HFFc6 (cell line): Measurements from ENCODE around the gene CASP8. TPM values are rescaled to one million over a fixed set of nuclear protein-coding genes. Genes with fewer than 3 reads are reported as not detected.
A peak's percentile ranks its signal among the peaks of the same experiment; 100 is the strongest.

Experiments used
- DNase-seq: peaks from one replicate; pipeline ENCODE4 v3.0.0-alpha.2; 2018
- H3K27ac Mint-ChIP-seq: 2 replicates; pipeline ENCODE4 v1.8.0; 2020; ENCODE audit warnings: mild to moderate bottlenecking, mixed read lengths
- H3K27me3 Mint-ChIP-seq: 2 replicates; pipeline ENCODE4 v1.8.0; 2021; ENCODE audit warnings: mild to moderate bottlenecking, moderate library complexity, mixed read lengths; ENCODE audit not compliant: insufficient read depth
- H3K36me3 Mint-ChIP-seq: 2 replicates; pipeline ENCODE4 v1.8.0; 2021; ENCODE audit warnings: low read depth, mixed read lengths
- H3K4me1 Mint-ChIP-seq: 2 replicates; pipeline ENCODE4 v1.8.0; 2020; ENCODE audit warnings: low read depth, mixed read lengths
- H3K4me3 Mint-ChIP-seq: 2 replicates; pipeline ENCODE4 v1.8.0; 2020; ENCODE audit warnings: mild to moderate bottlenecking, moderate library complexity, mixed read lengths
- H3K9me3 Mint-ChIP-seq: 2 replicates; pipeline ENCODE4 v1.8.0; 2020; ENCODE audit warnings: mild to moderate bottlenecking, mixed read lengths
- total RNA-seq, 6 experiments: library from RNA; stranded (reverse); fragmentation: NEBNext Ultra II Directional; extraction: Animal tissue kit (Norgen Biotek cat#: 25700); gene quantifications; 2 replicates in 1 of 6; 3 replicates in 5 of 6; pipeline ENCODE4 v1.2.3, GENCODE V29; 2021
- TF ChIP-seq, protein P1 (sequence below): fragments of 200-600 bp; sonication (generic); IDR thresholded peaks from 2 replicates; pipeline ENCODE4 v1.5.0; 2021; ENCODE audit warnings: antibody characterized with exemption, mild to moderate bottlenecking

CASP8 gene
- total RNA-seq, 6 experiments from 2014 or later, result 10.4 to 15.4 (median 14.4) TPM

- Mint-ChIP-seq H3K27me3 (no peaks in the 10 kb centered on the region; the same call in 1 of the 2 replicates), H3K9me3 (no peaks in the 10 kb centered on the region), H3K36me3 (peaks cover 10% of the 10 kb centered on the region), H3K4me3 (0 out of 2 replicates have a peak overlapping the region, but pooled peaks have one; percentile 2), H3K27ac (no peak overlapping the region), H3K4me1 (peaks cover 63% of the 10 kb centered on the region)
- no peak for DNase-seq
- TF ChIP-seq, protein P1, sequence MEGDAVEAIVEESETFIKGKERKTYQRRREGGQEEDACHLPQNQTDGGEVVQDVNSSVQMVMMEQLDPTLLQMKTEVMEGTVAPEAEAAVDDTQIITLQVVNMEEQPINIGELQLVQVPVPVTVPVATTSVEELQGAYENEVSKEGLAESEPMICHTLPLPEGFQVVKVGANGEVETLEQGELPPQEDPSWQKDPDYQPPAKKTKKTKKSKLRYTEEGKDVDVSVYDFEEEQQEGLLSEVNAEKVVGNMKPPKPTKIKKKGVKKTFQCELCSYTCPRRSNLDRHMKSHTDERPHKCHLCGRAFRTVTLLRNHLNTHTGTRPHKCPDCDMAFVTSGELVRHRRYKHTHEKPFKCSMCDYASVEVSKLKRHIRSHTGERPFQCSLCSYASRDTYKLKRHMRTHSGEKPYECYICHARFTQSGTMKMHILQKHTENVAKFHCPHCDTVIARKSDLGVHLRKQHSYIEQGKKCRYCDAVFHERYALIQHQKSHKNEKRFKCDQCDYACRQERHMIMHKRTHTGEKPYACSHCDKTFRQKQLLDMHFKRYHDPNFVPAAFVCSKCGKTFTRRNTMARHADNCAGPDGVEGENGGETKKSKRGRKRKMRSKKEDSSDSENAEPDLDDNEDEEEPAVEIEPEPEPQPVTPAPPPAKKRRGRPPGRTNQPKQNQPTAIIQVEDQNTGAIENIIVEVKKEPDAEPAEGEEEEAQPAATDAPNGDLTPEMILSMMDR, result no peak
These were observed 1.6 kb downstream of the CASP8 start for GRCh38 chr2:201261906-201262305.

GRCh38 chr2:201262718-201263117 lies 2.4 kb downstream of the CASP8 start:
- DNase-seq, result no peak
- peaks cover 56% of the 10 kb centered on the region for H3K4me1 Mint-ChIP-seq
- H3K4me3 Mint-ChIP-seq, result no peak overlapping the region
- peaks cover 18% of the 10 kb centered on the region for H3K36me3 Mint-ChIP-seq
- no peaks in the 10 kb centered on the region for H3K9me3 Mint-ChIP-seq
- TF ChIP-seq, protein P1, result no peak
- no peak overlapping the region for H3K27ac Mint-ChIP-seq
- H3K27me3 Mint-ChIP-seq, result no peaks in the 10 kb centered on the region; the same call in 1 of the 2 replicates

- no peak overlapping the region for H3K27ac Mint-ChIP-seq
- DNase-seq, result no peak
- no peak overlapping the region for H3K4me3 Mint-ChIP-seq
- H3K9me3 Mint-ChIP-seq, result no peaks in the 10 kb centered on the region
- TF ChIP-seq, protein P1, result no peak
- H3K4me1 Mint-ChIP-seq, result peaks cover 51% of the 10 kb centered on the region
- no peaks in the 10 kb centered on the region; the same call in 1 of the 2 replicates for H3K27me3 Mint-ChIP-seq
- H3K36me3 Mint-ChIP-seq, result peaks cover 23% of the 10 kb centered on the region
These were observed 3.4 kb downstream of the CASP8 start for GRCh38 chr2:201263779-201264178.

DNA sequence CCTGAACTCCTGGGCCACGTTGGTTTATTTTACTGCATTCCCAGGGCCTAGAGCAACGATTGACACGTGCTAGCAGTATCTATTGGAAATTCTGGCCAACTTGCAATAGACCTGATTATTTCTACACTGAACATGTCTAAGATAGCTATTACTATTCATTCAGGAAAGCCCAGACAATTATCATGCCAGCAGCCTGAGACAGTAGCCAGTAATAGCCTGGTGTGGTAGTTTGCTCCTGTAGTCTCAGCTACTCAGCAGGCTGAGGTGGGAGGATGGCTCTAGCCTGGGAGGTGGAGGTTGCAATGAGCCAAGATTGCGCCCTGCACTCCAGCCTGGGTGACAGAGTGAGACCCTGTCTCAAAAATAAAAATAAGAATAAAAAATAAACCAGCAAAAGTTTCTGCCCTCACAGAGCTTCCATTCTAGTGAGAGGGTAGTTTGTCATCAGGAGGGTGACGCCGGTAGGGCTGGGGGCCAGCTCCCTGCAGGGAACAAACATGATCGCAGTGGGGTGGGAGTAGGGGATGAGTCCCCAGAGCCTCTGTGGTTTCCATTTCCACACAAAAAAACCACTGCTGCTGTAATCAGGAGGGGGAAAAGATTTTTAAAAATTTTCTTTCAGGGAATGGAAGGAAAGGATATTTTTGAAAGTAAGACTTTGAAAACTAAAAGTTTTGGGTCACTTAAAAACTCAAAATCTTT lies 4.3 kb downstream of the CASP8 start:
- H3K27ac Mint-ChIP-seq, result no peak overlapping the region
- DNase-seq, result peak; percentile 32
- TF ChIP-seq, protein P1, result no peak
- H3K27me3 Mint-ChIP-seq, result no peaks in the 10 kb centered on the region; the same call in 1 of the 2 replicates
- H3K4me1 Mint-ChIP-seq, result peaks cover 42% of the 10 kb centered on the region
- no peaks in the 10 kb centered on the region for H3K9me3 Mint-ChIP-seq
- H3K36me3 Mint-ChIP-seq, result peaks cover 29% of the 10 kb centered on the region
- no peak overlapping the region for H3K4me3 Mint-ChIP-seq

DNA sequence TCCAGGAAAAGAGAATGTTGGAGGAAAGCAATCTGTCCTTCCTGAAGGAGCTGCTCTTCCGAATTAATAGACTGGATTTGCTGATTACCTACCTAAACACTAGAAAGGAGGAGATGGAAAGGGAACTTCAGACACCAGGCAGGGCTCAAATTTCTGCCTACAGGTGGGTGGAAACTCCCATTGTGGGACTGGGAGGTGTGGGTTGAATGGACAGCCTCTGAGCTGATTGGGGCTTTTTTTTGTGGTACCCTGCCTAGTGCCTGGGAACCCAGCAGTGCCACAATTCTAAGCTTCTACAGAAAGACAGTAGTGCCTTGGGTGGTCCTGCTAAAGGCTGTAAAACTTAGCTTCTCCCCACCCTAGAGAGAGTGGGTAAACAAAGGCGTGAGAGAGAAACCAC lies 6.3 kb downstream of the CASP8 start:
- Mint-ChIP-seq H3K4me3 (no peak overlapping the region), H3K9me3 (no peaks in the 10 kb centered on the region), H3K27ac (no peak overlapping the region), H3K27me3 (no peaks in the 10 kb centered on the region; the same call in 1 of the 2 replicates), H3K36me3 (peaks cover 23% of the 10 kb centered on the region), H3K4me1 (peaks cover 28% of the 10 kb centered on the region)
- TF ChIP-seq, protein P1, result no peak
- no peak for DNase-seq
